ENCODE data around the gene NFKB2.

GRCh38 chr10:102381983-102382382 is 13.5 kb upstream of the NFKB2 start:
- TF ChIP-seq CTCF (IDR thresholded peaks at IDR 0.05; ENCODE audit: insufficient read depth, low read depth, low read length) (no peak), EZH2 (IDR thresholded peaks at IDR 0.05; ENCODE audit: insufficient read depth, low read length) (no peak)

All from astrocyte (in vitro differentiated cells and primary cell).